GM12878 (cell line): ENCODE results near the gene THBD. TPM values are rescaled to one million over a fixed set of nuclear protein-coding genes. Genes with fewer than 3 reads are reported as not detected.

Experiments used
- ATAC-seq: fragments of 200-7000 bp; cut with Tn5 transposase; 3 replicates; pipeline ENCODE4 v1.9.1; 2020; ENCODE audit warnings: mild to moderate bottlenecking, moderate library complexity
- BruUV-seq: library from RNA; stranded (reverse); fragments of 400-500 nt; replicated peaks from 2 replicates; lab custom pipeline; 2021; lab: Mats Ljungman, UMichigan
- CTCF ChIA-PET: fragments of 300-600 bp; sonication (Branson Sonifier 250); formaldehyde crosslinking; extraction: SDS; loops from one replicate; lab custom pipeline; 2021; ENCODE audit warnings: inconsistent platforms; lab: Yijun Ruan, JAX
- POLR2A ChIA-PET: fragments of 350-600 bp; formaldehyde crosslinking; extraction: SDS; loops from one replicate; lab custom pipeline; 2021; ENCODE audit warnings: inconsistent platforms; lab: Charles Lee
- RAD21 ChIA-PET: fragments of 300-600 bp; sonication (Branson Sonifier 250); formaldehyde crosslinking; loops from one replicate; lab custom pipeline; 2023; ENCODE audit warnings: antibody characterized with exemption; ENCODE audit not compliant: unreplicated experiment; lab: Charles Lee
- SMC1A ChIA-PET: fragments of 300-600 bp; sonication (Branson Sonifier 250); formaldehyde crosslinking; loops from one replicate; lab custom pipeline; 2023; ENCODE audit not compliant: unreplicated experiment, uncharacterized antibody; lab: Charles Lee
- DNase-seq: peaks from one replicate; pipeline ENCODE4 v3.0.0-alpha.2; 2011; ENCODE audit warnings: low read depth, low spot score
- FAIRE-seq: peaks from 3 replicates; lab custom pipeline; 2011; peaks lifted over from hg19 to GRCh38; lab: Jason Lieb, UNC
- H2AFZ ChIP-seq: 2 replicates; pipeline ENCODE4 v1.6.0; 2011; ENCODE audit warnings: low read depth, low read length, control low read depth; ENCODE audit not compliant: control insufficient read depth
- H3K27ac ChIP-seq: 2 replicates; pipeline ENCODE4 v1.5.1; 2011; ENCODE audit warnings: control low read depth; ENCODE audit not compliant: control insufficient read depth, insufficient read depth
- H3K27me3 ChIP-seq, 2 experiments: replicated peaks in 1 of 2; 2 replicates each; pipeline versions ENCODE4 v1.6.0 to v1.6.1; 2011; ENCODE audit warnings: low read length in 1 of 2; ENCODE audit not compliant: control insufficient read depth in 2 of 2, insufficient read depth in 2 of 2
- H3K36me3 ChIP-seq, 2 experiments: 2 replicates each; pipeline ENCODE4 v1.5.1; 2011; ENCODE audit warnings: low read length in 1 of 2; ENCODE audit not compliant: control insufficient read depth in 2 of 2, insufficient read depth in 2 of 2
- H3K4me1 ChIP-seq: 2 replicates; pipeline ENCODE4 v1.6.1; 2011; ENCODE audit warnings: mild to moderate bottlenecking, low read length, moderate library complexity, mixed read lengths; ENCODE audit not compliant: control insufficient read depth, insufficient read depth
- H3K4me2 ChIP-seq: 2 replicates; pipeline ENCODE4 v1.6.0; 2011; ENCODE audit warnings: control low read depth; ENCODE audit not compliant: control insufficient read depth, insufficient read depth
- H3K4me3 ChIP-seq: fragments of 200-600 bp; sonication (generic); 2 replicates; pipeline ENCODE4 v1.5.1; 2016
- H3K79me2 ChIP-seq: 2 replicates; pipeline ENCODE4 v1.6.0; 2011; ENCODE audit warnings: low read length; ENCODE audit not compliant: control insufficient read depth, insufficient read depth
- H3K9ac ChIP-seq: 2 replicates; pipeline ENCODE4 v1.8.0; 2011; ENCODE audit warnings: low read length, control low read depth, mixed read lengths; ENCODE audit not compliant: control insufficient read depth, insufficient read depth
- H3K9me3 ChIP-seq: replicated peaks from 3 replicates; pipeline ENCODE4 v1.5.1; 2011; ENCODE audit warnings: mild to moderate bottlenecking, low read length; ENCODE audit not compliant: control insufficient read depth, insufficient read depth
- H4K20me1 ChIP-seq: 2 replicates; pipeline ENCODE4 v1.6.0; 2011; ENCODE audit not compliant: control insufficient read depth, insufficient read depth
- CBX3 ChIP-seq: fragments of 200-600 bp; sonication (generic); IDR thresholded peaks from 2 replicates; pipeline ENCODE4 v1.6.1; 2016; ENCODE audit warnings: low read depth, borderline replicate concordance
- CBX5 ChIP-seq: sonication (generic); IDR thresholded peaks from 2 replicates; pipeline ENCODE4 v1.6.1; 2016; ENCODE audit warnings: low read depth, moderate library complexity, mild to moderate bottlenecking, inconsistent platforms
- GABPA ChIP-seq: IDR thresholded peaks from 2 replicates; pipeline ENCODE4 v1.6.1; 2014; ENCODE audit warnings: antibody characterized with exemption, low read depth, mild to moderate bottlenecking, inconsistent platforms
- HDAC6 ChIP-seq: fragments of 200-600 bp; sonication (generic); IDR thresholded peaks from one replicate; pipeline ENCODE4 v1.8.0; 2017; ENCODE audit warnings: antibody characterized with exemption; ENCODE audit not compliant: unreplicated experiment
- HDGF ChIP-seq: fragments of 450-650 bp; IDR thresholded peaks from 2 replicates; pipeline ENCODE4 v1.6.1; 2016; ENCODE audit warnings: antibody characterized with exemption
- IRF4 ChIP-seq: IDR thresholded peaks from 2 replicates; pipeline ENCODE4 v1.6.1; 2011; ENCODE audit warnings: low read depth, low read length
- NFXL1 ChIP-seq: fragments of 450-650 bp; IDR thresholded peaks from 2 replicates; pipeline ENCODE4 v1.6.1; 2017; ENCODE audit warnings: antibody characterized with exemption, mild to moderate bottlenecking, borderline replicate concordance
- RELA ChIP-seq: fragments of 450-650 bp; IDR thresholded peaks from 2 replicates; pipeline ENCODE4 v1.8.0; 2014; ENCODE audit warnings: borderline replicate concordance; ENCODE audit not compliant: partially characterized antibody
- RFX5 ChIP-seq: IDR thresholded peaks from 2 replicates; pipeline ENCODE4 v1.6.1; 2011; ENCODE audit warnings: low read depth, low read length, improper control_type of control experiment
- SMARCA5 ChIP-seq: fragments of 450-650 bp; IDR thresholded peaks from 2 replicates; pipeline ENCODE4 v1.6.1; 2017; ENCODE audit warnings: mild to moderate bottlenecking
- SUPT20H ChIP-seq: IDR thresholded peaks from 2 replicates; pipeline ENCODE4 v1.6.1; 2011; ENCODE audit warnings: low read depth, mild to moderate bottlenecking, low read length, moderate library complexity, borderline replicate concordance; ENCODE audit not compliant: control insufficient read depth
- ZNF24 ChIP-seq: fragments of 450-650 bp; IDR thresholded peaks from 2 replicates; pipeline ENCODE4 v1.6.1; 2017; ENCODE audit warnings: antibody characterized with exemption, mild to moderate bottlenecking
- ZSCAN29 ChIP-seq: fragments of 450-650 bp; IDR thresholded peaks from 2 replicates; pipeline ENCODE4 v1.6.1; 2017; ENCODE audit warnings: mild to moderate bottlenecking, moderate library complexity
- WGBS: methylation state at CpG from one replicate; pipeline ENCODE4 v1.1.6; 2016; ENCODE audit warnings: low lambda C conversion rate; ENCODE audit not compliant: insufficient replicate concordance, insufficient coverage; ENCODE audit errors: missing lambda C conversion rate; 5-methylcytosine and 5-hydroxymethylcytosine counted together
- in situ Hi-C: fragments of 300-500 bp; cut with MboI; formaldehyde crosslinking; loops from 9 replicates; pipeline ENCODE4 v1.14.3; 2018; ENCODE audit warnings: mixed read lengths
- intact Hi-C: fragments of 100-400 bp; cut with micrococcal nuclease; formaldehyde crosslinking; loops from one replicate; pipeline ENCODE4 v1.14.2; 2022; ENCODE audit not compliant: unreplicated experiment
- polyA plus RNA-seq, 11 experiments: library from polyadenylated mRNA; depleted of rRNA in 4 of 11; unstranded in 6 of 11; stranded (reverse) in 5 of 11; fragments of >200 nt; fragmentation: Nextera tagmentation in 4 of 11; fragmentation: Illumina TruSeq in 1 of 11; extraction: Ambion mirVana in 4 of 11; extraction: Trizol in 1 of 11; gene quantifications; 1 replicate in 1 of 11; 2 replicates in 10 of 11; pipeline versions ENCODE4 v1.2.1 to v1.2.3, GENCODE V29; 2011 to 2016; ENCODE audit warnings: inconsistent platforms in 2 of 11, missing spikeins in 2 of 11, low read depth in 1 of 11
- total RNA-seq, 4 experiments: library from RNA; depleted of rRNA in 3 of 4; stranded (reverse); fragments of >200 nt in 3 of 4; fragmentation: Illumina TruSeq in 1 of 4; extraction: Trizol in 1 of 4; gene quantifications; 2 replicates each; pipeline versions ENCODE4 v1.2.1 to v1.2.3, GENCODE V29; 2013 to 2021
- TF ChIP-seq, protein P1 (sequence below): fragments of 450-650 bp; IDR thresholded peaks from 2 replicates; pipeline ENCODE4 v1.6.1; 2018; ENCODE audit warnings: borderline replicate concordance, mild to moderate bottlenecking; ENCODE audit not compliant: partially characterized antibody
- TF ChIP-seq, protein P2 (sequence below): IDR thresholded peaks from 2 replicates; pipeline ENCODE4 v1.6.1; 2011; ENCODE audit warnings: low read depth, mild to moderate bottlenecking, low read length, moderate library complexity, borderline replicate concordance; ENCODE audit errors: extremely low read depth
- TF ChIP-seq, protein P3 (sequence below): fragments of 450-650 bp; IDR thresholded peaks from 2 replicates; pipeline ENCODE4 v1.6.1; 2016; ENCODE audit warnings: mild to moderate bottlenecking

Gene THBD
- total and polyA plus RNA-seq, 10 of the 15 experiments (the other 5 are each of a cell fraction or from before 2014, with no cell fraction given), result not detected

DNA sequence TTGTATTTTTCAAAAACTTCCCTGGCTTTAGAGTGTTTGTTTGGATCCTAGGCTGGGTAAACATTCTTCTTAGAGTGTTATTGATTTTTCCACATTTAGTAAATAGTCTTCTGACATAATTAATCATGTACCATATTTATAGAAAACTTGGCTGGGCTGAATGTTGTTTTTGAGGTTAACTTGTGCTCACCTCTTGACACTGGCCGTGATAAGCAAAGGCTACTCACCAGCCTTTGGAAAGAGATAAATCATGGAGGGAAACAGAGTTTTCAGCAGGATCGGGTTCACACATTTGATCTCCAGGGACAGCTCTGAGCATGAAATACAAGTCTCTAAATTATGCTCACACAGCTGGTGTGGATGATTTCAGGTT lies 42.9 kb upstream of the THBD start (continued):
- TF ChIP-seq GABPA (no peak), CBX5 (no peak), HDGF (no peak), ZNF24 (no peak), CBX3 (no peak), HDAC6 (no peak), SMARCA5 (no peak), ZSCAN29 (no peak)
- TF ChIP-seq, protein P1, sequence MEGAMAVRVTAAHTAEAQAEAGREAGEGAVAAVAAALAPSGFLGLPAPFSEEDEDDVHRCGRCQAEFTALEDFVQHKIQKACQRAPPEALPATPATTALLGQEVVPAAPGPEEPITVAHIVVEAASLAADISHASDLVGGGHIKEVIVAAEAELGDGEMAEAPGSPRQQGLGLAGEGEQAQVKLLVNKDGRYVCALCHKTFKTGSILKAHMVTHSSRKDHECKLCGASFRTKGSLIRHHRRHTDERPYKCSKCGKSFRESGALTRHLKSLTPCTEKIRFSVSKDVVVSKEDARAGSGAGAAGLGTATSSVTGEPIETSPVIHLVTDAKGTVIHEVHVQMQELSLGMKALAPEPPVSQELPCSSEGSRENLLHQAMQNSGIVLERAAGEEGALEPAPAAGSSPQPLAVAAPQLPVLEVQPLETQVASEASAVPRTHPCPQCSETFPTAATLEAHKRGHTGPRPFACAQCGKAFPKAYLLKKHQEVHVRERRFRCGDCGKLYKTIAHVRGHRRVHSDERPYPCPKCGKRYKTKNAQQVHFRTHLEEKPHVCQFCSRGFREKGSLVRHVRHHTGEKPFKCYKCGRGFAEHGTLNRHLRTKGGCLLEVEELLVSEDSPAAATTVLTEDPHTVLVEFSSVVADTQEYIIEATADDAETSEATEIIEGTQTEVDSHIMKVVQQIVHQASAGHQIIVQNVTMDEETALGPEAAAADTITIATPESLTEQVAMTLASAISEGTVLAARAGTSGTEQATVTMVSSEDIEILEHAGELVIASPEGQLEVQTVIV, result no peak
- TF ChIP-seq, all 136 proteins: peak for 0

DNA sequence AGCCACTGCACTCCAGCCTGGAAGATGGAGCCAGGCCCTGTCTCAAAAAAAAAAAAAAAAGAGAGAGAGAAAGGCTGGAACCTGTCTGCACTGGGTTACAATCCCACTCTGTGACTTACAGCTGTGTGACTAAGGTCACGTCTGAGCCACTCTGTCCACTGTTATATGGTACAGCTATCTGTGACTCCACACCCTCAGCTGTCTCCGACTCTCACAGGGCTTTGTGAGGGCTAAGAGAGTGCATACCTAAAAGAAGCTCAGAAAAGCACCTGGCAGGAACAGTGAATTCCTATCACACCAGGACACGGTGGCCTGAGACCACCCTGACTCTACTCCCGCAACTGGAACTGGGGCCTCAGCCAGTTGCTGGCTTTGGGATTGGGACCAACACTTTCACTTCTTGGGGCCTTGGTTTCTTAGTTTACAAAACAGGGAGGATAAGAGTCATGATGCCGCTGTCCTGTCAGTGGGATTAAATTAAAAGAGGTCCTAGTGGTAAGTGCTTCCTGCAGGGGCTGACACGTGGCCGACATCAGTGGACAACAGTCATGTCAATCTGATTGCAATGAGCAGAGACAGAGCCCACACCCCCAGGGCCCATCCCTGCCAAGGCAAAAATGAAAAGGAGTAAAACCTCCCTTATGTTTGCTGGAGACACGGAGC lies 42.4 kb upstream of the THBD start:
- Histone ChIP-seq H3K27me3 (peaks cover 0 to 6% of the 10 kb centered on the region in 2 experiments; a peak in 1 of 4 replicates), H3K9me3 (no peaks in the 10 kb centered on the region), H3K4me3 (no peak overlapping the region), H3K27ac (no peak overlapping the region), H3K4me2 (no peak overlapping the region), H2AFZ (no peak overlapping the region), H3K9ac (no peak overlapping the region), H4K20me1 (no peaks in the 10 kb centered on the region), H3K4me1 (peaks cover 7% of the 10 kb centered on the region), H3K79me2 (no peaks in the 10 kb centered on the region), H3K36me3 (no peaks in the 10 kb centered on the region)
- FAIRE-seq (no peak), ATAC-seq (no peak), DNase-seq (no peak)
- in situ Hi-C loops, result no loop called here
- POLR2A ChIA-PET, result interaction anchor here (0.7 to 1.9 kb wide), 2 partner anchors 9 to 331 kb away, joined by 3 to 4 read pairs; no protein-coding TSS in a partner anchor
- 54% methylated on average over 8 of the region's 8 CpGs for WGBS
- RAD21 ChIA-PET, result interaction anchor here (1.0 to 1.5 kb wide), 4 partner anchors 9 to 73 kb away, joined by 3 read pairs; no protein-coding TSS in a partner anchor
- BruUV-seq, result no TSS peak
- intact Hi-C loops, result no loop called here
- CTCF ChIA-PET, result interaction anchor here (0.6 to 1.2 kb wide), 2 partner anchors 18 to 78 kb away, joined by 3 to 4 read pairs; no protein-coding TSS in a partner anchor
- SMC1A ChIA-PET, result interaction anchor here (1.4 to 1.7 kb wide), 3 partner anchors 20 to 76 kb away, joined by 3 to 5 read pairs (median 3); no protein-coding TSS in a partner anchor
- TF ChIP-seq, protein P2, sequence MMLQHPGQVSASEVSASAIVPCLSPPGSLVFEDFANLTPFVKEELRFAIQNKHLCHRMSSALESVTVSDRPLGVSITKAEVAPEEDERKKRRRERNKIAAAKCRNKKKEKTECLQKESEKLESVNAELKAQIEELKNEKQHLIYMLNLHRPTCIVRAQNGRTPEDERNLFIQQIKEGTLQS, result no peak
- TF ChIP-seq SUPT20H, result no peak
- TF ChIP-seq RELA, result no peak
- TF ChIP-seq, protein P1, result no peak
- TF ChIP-seq IRF4, result no peak
- no peak for TF ChIP-seq NFXL1
- TF ChIP-seq, protein P3, sequence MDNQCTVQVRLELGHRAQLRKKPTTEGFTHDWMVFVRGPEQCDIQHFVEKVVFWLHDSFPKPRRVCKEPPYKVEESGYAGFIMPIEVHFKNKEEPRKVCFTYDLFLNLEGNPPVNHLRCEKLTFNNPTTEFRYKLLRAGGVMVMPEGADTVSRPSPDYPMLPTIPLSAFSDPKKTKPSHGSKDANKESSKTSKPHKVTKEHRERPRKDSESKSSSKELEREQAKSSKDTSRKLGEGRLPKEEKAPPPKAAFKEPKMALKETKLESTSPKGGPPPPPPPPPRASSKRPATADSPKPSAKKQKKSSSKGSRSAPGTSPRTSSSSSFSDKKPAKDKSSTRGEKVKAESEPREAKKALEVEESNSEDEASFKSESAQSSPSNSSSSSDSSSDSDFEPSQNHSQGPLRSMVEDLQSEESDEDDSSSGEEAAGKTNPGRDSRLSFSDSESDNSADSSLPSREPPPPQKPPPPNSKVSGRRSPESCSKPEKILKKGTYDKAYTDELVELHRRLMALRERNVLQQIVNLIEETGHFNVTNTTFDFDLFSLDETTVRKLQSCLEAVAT, result no peak
- no peak for TF ChIP-seq RFX5
